Measurements from ENCODE around the gene MAN1A2. TPM values are rescaled to one million over a fixed set of nuclear protein-coding genes. Genes with fewer than 3 reads are reported as not detected.

Gene MAN1A2
- total and polyA plus RNA-seq, 9 of the 15 experiments (the other 6 are each of a cell fraction or from before 2014, with no cell fraction given), result 4.2 to 38.4 (median 18.7) TPM

- TF ChIP-seq U2AF1 (optimal IDR thresholded peaks at IDR 0.05; ENCODE audit: low read depth, low read length) (peak; percentile 73), MYNN (IDR thresholded peaks at IDR 0.05) (peak; percentile 52; the same call in 1 of the 2 replicates), MYNN (CRISPR knock-in tag; IDR thresholded peaks at IDR 0.05) (no peak), ZNF24 (IDR thresholded peaks at IDR 0.05) (peak; percentile 4; the same call in 1 of the 2 replicates), YY1 (IDR thresholded peaks at IDR 0.05; ENCODE audit: borderline replicate concordance in 1 of 3, control insufficient read depth in 1 of 3, extremely low read depth in 1 of 3, insufficient read depth in 3 of 3, insufficient read length in 1 of 3, insufficient replicate concordance in 2 of 3, low read depth in 1 of 3, low read length in 2 of 3) (peak in 1 of 3 experiments; percentile 54), NR1H2 (CRISPR knock-in tag; IDR thresholded peaks at IDR 0.05) (peak; percentile 56; the same call in 1 of the 2 replicates), NR4A1 (CRISPR knock-in tag; IDR thresholded peaks at IDR 0.05) (no peak), NR4A1 (tag; IDR thresholded peaks at IDR 0.05) (no peak), ZFX (CRISPR knock-in tag; IDR thresholded peaks at IDR 0.05) (peak; percentile 95), KLF6 (CRISPR knock-in tag; IDR thresholded peaks at IDR 0.05; ENCODE audit: borderline replicate concordance) (no peak), EGR1 (conservative IDR thresholded peaks at IDR 0.05) (peak; percentile 99), ZNF444 (CRISPR knock-in tag; IDR thresholded peaks at IDR 0.05) (no peak), HIVEP1 (CRISPR knock-in tag; IDR thresholded peaks at IDR 0.05) (0 out of 2 replicates have a peak, but pooled peaks have one; percentile 71), MAZ (CRISPR knock-in tag; conservative IDR thresholded peaks at IDR 0.05 in 1 of 2, IDR thresholded peaks at IDR 0.05 in 1 of 2) (peak; percentile 86 to 94), MBD2 (IDR thresholded peaks at IDR 0.05; ENCODE audit: borderline replicate concordance, low read depth) (peak; percentile 79; the same call in 1 of the 2 replicates), ZBTB8A (IDR thresholded peaks at IDR 0.05; ENCODE audit: partially characterized antibody) (no peak), TGIF2 (CRISPR knock-in tag; IDR thresholded peaks at IDR 0.05) (no peak), ZNF124 (CRISPR knock-in tag; IDR thresholded peaks at IDR 0.05) (no peak), STAT5B (CRISPR knock-in tag; IDR thresholded peaks at IDR 0.05) (no peak)
- TF ChIP-seq, protein P1, sequence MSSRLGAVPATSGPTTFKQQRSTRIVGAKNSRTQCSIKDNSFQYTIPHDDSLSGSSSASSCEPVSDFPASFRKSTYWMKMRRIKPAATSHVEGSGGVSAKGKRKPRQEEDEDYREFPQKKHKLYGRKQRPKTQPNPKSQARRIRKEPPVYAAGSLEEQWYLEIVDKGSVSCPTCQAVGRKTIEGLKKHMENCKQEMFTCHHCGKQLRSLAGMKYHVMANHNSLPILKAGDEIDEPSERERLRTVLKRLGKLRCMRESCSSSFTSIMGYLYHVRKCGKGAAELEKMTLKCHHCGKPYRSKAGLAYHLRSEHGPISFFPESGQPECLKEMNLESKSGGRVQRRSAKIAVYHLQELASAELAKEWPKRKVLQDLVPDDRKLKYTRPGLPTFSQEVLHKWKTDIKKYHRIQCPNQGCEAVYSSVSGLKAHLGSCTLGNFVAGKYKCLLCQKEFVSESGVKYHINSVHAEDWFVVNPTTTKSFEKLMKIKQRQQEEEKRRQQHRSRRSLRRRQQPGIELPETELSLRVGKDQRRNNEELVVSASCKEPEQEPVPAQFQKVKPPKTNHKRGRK (tag; IDR thresholded peaks at IDR 0.05), result no peak
- TF ChIP-seq, protein P2, sequence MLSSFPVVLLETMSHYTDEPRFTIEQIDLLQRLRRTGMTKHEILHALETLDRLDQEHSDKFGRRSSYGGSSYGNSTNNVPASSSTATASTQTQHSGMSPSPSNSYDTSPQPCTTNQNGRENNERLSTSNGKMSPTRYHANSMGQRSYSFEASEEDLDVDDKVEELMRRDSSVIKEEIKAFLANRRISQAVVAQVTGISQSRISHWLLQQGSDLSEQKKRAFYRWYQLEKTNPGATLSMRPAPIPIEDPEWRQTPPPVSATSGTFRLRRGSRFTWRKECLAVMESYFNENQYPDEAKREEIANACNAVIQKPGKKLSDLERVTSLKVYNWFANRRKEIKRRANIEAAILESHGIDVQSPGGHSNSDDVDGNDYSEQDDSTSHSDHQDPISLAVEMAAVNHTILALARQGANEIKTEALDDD (IDR thresholded peaks at IDR 0.05), result no peak
- TF ChIP-seq, protein P3, sequence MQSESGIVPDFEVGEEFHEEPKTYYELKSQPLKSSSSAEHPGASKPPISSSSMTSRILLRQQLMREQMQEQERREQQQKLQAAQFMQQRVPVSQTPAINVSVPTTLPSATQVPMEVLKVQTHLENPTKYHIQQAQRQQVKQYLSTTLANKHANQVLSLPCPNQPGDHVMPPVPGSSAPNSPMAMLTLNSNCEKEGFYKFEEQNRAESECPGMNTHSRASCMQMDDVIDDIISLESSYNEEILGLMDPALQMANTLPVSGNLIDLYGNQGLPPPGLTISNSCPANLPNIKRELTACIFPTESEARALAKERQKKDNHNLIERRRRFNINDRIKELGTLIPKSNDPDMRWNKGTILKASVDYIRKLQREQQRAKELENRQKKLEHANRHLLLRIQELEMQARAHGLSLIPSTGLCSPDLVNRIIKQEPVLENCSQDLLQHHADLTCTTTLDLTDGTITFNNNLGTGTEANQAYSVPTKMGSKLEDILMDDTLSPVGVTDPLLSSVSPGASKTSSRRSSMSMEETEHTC (IDR thresholded peaks at IDR 0.05), result no peak
Observed at GRCh38 chr1:117367046-117368025, at the start of gene MAN1A2 (continued).

All from K562 (cell line).